H1 (cell line): ENCODE measurements around the gene PI16. TPM values are rescaled to one million over a fixed set of nuclear protein-coding genes. Genes with fewer than 3 reads are reported as not detected.

Experiments used
- CTCF ChIA-PET: fragments of 300-600 bp; sonication (Branson Sonifier 250); formaldehyde crosslinking; loops from one replicate; lab custom pipeline; 2021; ENCODE audit not compliant: partially characterized antibody; lab: Charles Lee
- POLR2A ChIA-PET: fragments of 300-600 bp; sonication (Branson Sonifier 250); formaldehyde crosslinking; loops from one replicate; lab custom pipeline; 2021; ENCODE audit warnings: inconsistent platforms; ENCODE audit not compliant: partially characterized antibody; lab: Charles Lee
- DNase-seq, 2 experiments: peaks; one replicate each; pipeline versions ENCODE4 v3.0.0 to v3.0.0-alpha.2; 2010 to 2022; ENCODE audit warnings: low spot score in 2 of 2, low read depth in 1 of 2, mixed read lengths in 1 of 2
- FAIRE-seq: peaks from 2 replicates; lab custom pipeline; 2011; peaks lifted over from hg19 to GRCh38; lab: Jason Lieb, UNC
- H2AFZ ChIP-seq: 2 replicates; pipeline ENCODE4 v1.8.1; 2012; ENCODE audit warnings: low read length, inconsistent platforms
- H2AK5ac ChIP-seq: 2 replicates; pipeline ENCODE4 v1.6.1; 2013; ENCODE audit warnings: low read depth, low read length
- H2BK120ac ChIP-seq: replicated peaks from 2 replicates; pipeline ENCODE3; 2013; ENCODE audit warnings: low read depth, low read length, inconsistent platforms
- H2BK12ac ChIP-seq: 2 replicates; pipeline ENCODE4 v1.6.1; 2013; ENCODE audit warnings: low read depth, low read length
- H2BK15ac ChIP-seq: 2 replicates; pipeline ENCODE4 v1.6.1; 2013; ENCODE audit warnings: low read length
- H2BK20ac ChIP-seq: 2 replicates; pipeline ENCODE4 v1.6.1; 2013; ENCODE audit warnings: low read length
- H2BK5ac ChIP-seq: 2 replicates; pipeline ENCODE4 v1.6.1; 2013; ENCODE audit warnings: low read depth, low read length
- H3K14ac ChIP-seq: 2 replicates; pipeline ENCODE4 v1.6.1; 2013; ENCODE audit warnings: inconsistent platforms; ENCODE audit not compliant: insufficient read length
- H3K18ac ChIP-seq: 2 replicates; pipeline ENCODE4 v1.6.1; 2013; ENCODE audit warnings: low read length; ENCODE audit errors: extremely low read depth
- H3K23ac ChIP-seq: 2 replicates; pipeline ENCODE4 v1.6.1; 2013; ENCODE audit warnings: inconsistent platforms; ENCODE audit not compliant: insufficient read length
- H3K23me2 ChIP-seq: 2 replicates; pipeline ENCODE4 v1.6.1; 2013; ENCODE audit warnings: low read depth, low read length
- H3K27ac ChIP-seq: 2 replicates; pipeline ENCODE4 v1.6.1; 2011; ENCODE audit warnings: low read depth, low read length, inconsistent platforms
- H3K27me3 ChIP-seq, 4 experiments: replicated peaks in 1 of 4; 1 replicate in 1 of 4; 2 replicates in 3 of 4; pipeline versions ENCODE4 v1.6.1 to v1.8.1; 2011 to 2013; ENCODE audit warnings: low read length in 3 of 4, mild to moderate bottlenecking in 3 of 4, inconsistent platforms in 2 of 4, mixed read lengths in 2 of 4, moderate library complexity in 1 of 4; ENCODE audit not compliant: control insufficient read depth in 3 of 4, insufficient read depth in 3 of 4; ENCODE audit errors: extremely low read depth in 1 of 4
- H3K36me3 ChIP-seq, 4 experiments: 2 replicates each; pipeline versions ENCODE4 v1.6.1 to v1.8.1; 2011 to 2013; ENCODE audit warnings: mild to moderate bottlenecking in 4 of 4, low read length in 3 of 4, moderate library complexity in 2 of 4, control low read depth in 1 of 4, inconsistent platforms in 1 of 4; ENCODE audit not compliant: insufficient read depth in 4 of 4, control insufficient read depth in 2 of 4
- H3K4ac ChIP-seq: replicated peaks from 2 replicates; pipeline ENCODE3; 2013; ENCODE audit warnings: low read length, low read depth, mixed read lengths, inconsistent platforms; ENCODE audit not compliant: insufficient read length
- H3K4me1 ChIP-seq, 4 experiments: replicated peaks in 1 of 4; 1 replicate in 1 of 4; 2 replicates in 3 of 4; pipeline versions ENCODE4 v1.6.1 to v1.8.1; 2011 to 2013; ENCODE audit warnings: low read length in 3 of 4, inconsistent platforms in 2 of 4, mixed read lengths in 1 of 4; ENCODE audit not compliant: insufficient read depth in 4 of 4, control insufficient read depth in 3 of 4
- H3K4me2 ChIP-seq, 2 experiments: 2 replicates each; pipeline versions ENCODE4 v1.6.1 to v1.8.1; 2011 to 2013; ENCODE audit warnings: low read depth in 2 of 2, low read length in 2 of 2, control low read depth in 1 of 2, inconsistent platforms in 1 of 2, mild to moderate bottlenecking in 1 of 2; ENCODE audit not compliant: insufficient read depth in 1 of 2
- H3K4me3 ChIP-seq, 4 experiments: fragments of 200-600, 300-600 bp in 1 of 4; sonication (generic), shearing (Covaris generic), sonication (Bioruptor Twin) in 1 of 4; 2 replicates each; pipeline versions ENCODE4 v1.5.1 to v1.8.1; 2011 to 2016; ENCODE audit warnings: low read length in 4 of 4, low read depth in 3 of 4, control low read depth in 2 of 4, inconsistent platforms in 2 of 4, mild to moderate bottlenecking in 2 of 4, mixed read lengths in 1 of 4, moderate library complexity in 1 of 4; ENCODE audit not compliant: insufficient read depth in 2 of 4; ENCODE audit errors: extremely low read depth in 1 of 4
- H3K56ac ChIP-seq: replicated peaks from 2 replicates; pipeline ENCODE3; 2013; ENCODE audit warnings: low read depth, mild to moderate bottlenecking, mixed read lengths, low read length, inconsistent platforms; ENCODE audit not compliant: insufficient read length
- H3K79me1 ChIP-seq: 2 replicates; pipeline ENCODE4 v1.6.1; 2013; ENCODE audit warnings: low read depth, low read length, control low read depth
- H3K79me2 ChIP-seq, 2 experiments: 2 replicates each; pipeline versions ENCODE4 v1.6.1 to v1.8.1; 2012 to 2013; ENCODE audit warnings: low read length in 2 of 2, mild to moderate bottlenecking in 2 of 2, inconsistent platforms in 1 of 2; ENCODE audit not compliant: insufficient read depth in 2 of 2, control insufficient read depth in 1 of 2
- H3K9ac ChIP-seq, 4 experiments: replicated peaks in 1 of 4; 1 replicate in 1 of 4; 2 replicates in 3 of 4; pipeline versions ENCODE4 v1.6.1 to v1.8.1; 2011 to 2013; ENCODE audit warnings: low read depth in 3 of 4, low read length in 3 of 4, control low read depth in 2 of 4, mild to moderate bottlenecking in 2 of 4, moderate library complexity in 2 of 4, inconsistent platforms in 1 of 4; ENCODE audit errors: extremely low read depth in 1 of 4
- H3K9me3 ChIP-seq, 2 experiments: 2 replicates each; pipeline versions ENCODE4 v1.6.1 to v1.8.1; 2012 to 2013; ENCODE audit warnings: mild to moderate bottlenecking in 2 of 2, moderate library complexity in 2 of 2, control low read depth in 1 of 2, inconsistent platforms in 1 of 2, low read depth in 1 of 2, low read length in 1 of 2, mixed read lengths in 1 of 2; ENCODE audit not compliant: insufficient read depth in 2 of 2
- H4K20me1 ChIP-seq, 2 experiments: replicated peaks in 1 of 2; 2 replicates each; pipeline versions ENCODE3 to v1.8.1; 2011 to 2013; ENCODE audit warnings: inconsistent platforms in 2 of 2, low read length in 2 of 2, mild to moderate bottlenecking in 1 of 2; ENCODE audit not compliant: insufficient read depth in 2 of 2, control insufficient read depth in 1 of 2
- H4K5ac ChIP-seq: 2 replicates; pipeline ENCODE4 v1.6.1; 2013; ENCODE audit warnings: low read length, low read depth, mixed read lengths, inconsistent platforms; ENCODE audit not compliant: insufficient read length
- H4K8ac ChIP-seq: 2 replicates; pipeline ENCODE4 v1.8.0; 2013; ENCODE audit warnings: mild to moderate bottlenecking, moderate library complexity, low read length, inconsistent platforms; ENCODE audit not compliant: insufficient read depth; ENCODE audit errors: extremely low read depth
- H4K91ac ChIP-seq: replicated peaks from 2 replicates; pipeline ENCODE3; 2013; ENCODE audit warnings: low read length, mixed read lengths, inconsistent platforms; ENCODE audit not compliant: insufficient read length
- CBX5 ChIP-seq: fragments of 300-800, 300-1000 bp; sonication (generic); IDR thresholded peaks from 2 replicates; pipeline ENCODE4 v1.7.1; 2016; ENCODE audit warnings: antibody characterized with exemption, low read length, low read depth
- E2F6 ChIP-seq: IDR thresholded peaks from 2 replicates; pipeline ENCODE4 v1.6.1; 2012; ENCODE audit warnings: inconsistent platforms
- EGR1 ChIP-seq: IDR thresholded peaks from 2 replicates; pipeline ENCODE4 v1.6.1; 2011; ENCODE audit warnings: low read depth, low read length, borderline replicate concordance
- EZH2 ChIP-seq: fragments of 200-600 bp; sonication (generic); IDR thresholded peaks from 2 replicates; pipeline ENCODE4 v1.7.1; 2012; ENCODE audit warnings: low read depth, mild to moderate bottlenecking, moderate library complexity, low read length, inconsistent platforms; ENCODE audit not compliant: severe bottlenecking
- POU5F1 ChIP-seq: IDR thresholded peaks from 2 replicates; pipeline ENCODE4 v1.6.1; 2011; ENCODE audit warnings: low read depth, mild to moderate bottlenecking, low read length, moderate library complexity
- RBBP5 ChIP-seq: IDR thresholded peaks from 2 replicates; pipeline ENCODE4 v1.7.1; 2012; ENCODE audit warnings: low read depth, mild to moderate bottlenecking, inconsistent platforms, low read length, moderate library complexity, borderline replicate concordance
- SAP30 ChIP-seq: fragments of 300-600 bp; sonication (generic); IDR thresholded peaks from 2 replicates; pipeline ENCODE4 v1.7.1; 2012; ENCODE audit warnings: low read length, moderate library complexity, mild to moderate bottlenecking, inconsistent platforms; ENCODE audit not compliant: insufficient read depth, insufficient replicate concordance
- SUZ12 ChIP-seq: fragments of 200-600 bp; sonication (generic); IDR thresholded peaks from 2 replicates; pipeline ENCODE4 v1.6.1; 2012; ENCODE audit warnings: mild to moderate bottlenecking, inconsistent platforms, low read length, moderate library complexity, mixed read lengths
- TAF7 ChIP-seq: optimal IDR thresholded peaks from 2 replicates; pipeline ENCODE3; 2011; ENCODE audit warnings: low read depth, mild to moderate bottlenecking, inconsistent platforms, low read length, moderate library complexity, borderline replicate concordance
- WGBS, 2 experiments: shearing (Covaris generic) in 1 of 2; methylation state at CpG; one replicate each; pipeline versions ENCODE4 v1.1.6 to v1.1.7; 2013 to 2015; ENCODE audit warnings: low lambda C conversion rate in 2 of 2, mixed read lengths in 2 of 2, inconsistent platforms in 1 of 2, low coverage in 1 of 2, missing lambda C conversion rate in 1 of 2; ENCODE audit not compliant: insufficient replicate concordance in 2 of 2, insufficient coverage in 1 of 2, insufficient read length in 1 of 2; ENCODE audit errors: extremely low coverage in 1 of 2, missing lambda C conversion rate in 1 of 2; 5-methylcytosine and 5-hydroxymethylcytosine counted together
- polyA plus RNA-seq, 7 experiments: library from polyadenylated mRNA; depleted of rRNA in 3 of 7; stranded (reverse) in 5 of 7; unstranded in 2 of 7; fragments of >200 nt in 5 of 7; fragments of 200-250 nt in 2 of 7; gene quantifications; 1 replicate in 5 of 7; 2 replicates in 1 of 7; 4 replicates in 1 of 7; pipeline versions ENCODE4 v1.2.1 to v1.2.3, GENCODE V29; 2011 to 2013; ENCODE audit warnings: missing spikeins in 2 of 7, mixed read lengths in 2 of 7
- total RNA-seq: library from RNA; stranded (reverse); fragmentation: NEBNext Ultra II Directional; extraction: Animal tissue kit (Norgen Biotek cat#: 25700); gene quantifications from 2 replicates; pipeline ENCODE4 v1.2.1, GENCODE V29; 2021
- TF ChIP-seq, protein P1 (sequence below): IDR thresholded peaks from 2 replicates; pipeline ENCODE4 v1.6.1; 2011; ENCODE audit warnings: low read depth, mild to moderate bottlenecking, low read length; ENCODE audit not compliant: insufficient read depth

Gene PI16
- total and polyA plus RNA-seq, 2 of the 8 experiments (the other 6 are each of a cell fraction or from before 2014, with no cell fraction given) = 0.05 TPM; not detected in 1

DNA sequence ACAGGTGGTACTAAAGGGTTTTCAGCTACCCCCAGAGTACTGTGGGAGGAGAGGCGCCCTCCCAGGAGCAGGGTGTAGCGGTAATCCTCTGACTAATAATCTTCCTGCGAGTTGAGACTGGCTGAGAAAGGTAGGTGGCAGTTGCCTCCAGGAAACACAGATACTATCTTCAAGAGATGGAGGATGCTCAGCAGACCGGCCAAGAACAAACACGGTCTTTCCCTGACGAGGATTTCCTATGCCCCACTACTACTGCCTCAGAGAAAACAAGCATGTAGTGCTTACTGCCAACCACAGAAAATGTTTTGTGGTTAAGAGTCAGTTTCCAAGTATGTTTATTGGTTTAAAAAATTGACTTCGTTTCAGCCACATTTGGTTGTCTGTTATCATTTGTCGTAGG, 42.0 kb upstream of the PI16 start:
- no peaks in the 10 kb centered on the region for H3K23me2 ChIP-seq
- no peaks in the 10 kb centered on the region for H3K79me2 ChIP-seq
- H3K9me3 ChIP-seq = no peaks in the 10 kb centered on the region
- no peak overlapping the region for H3K4ac ChIP-seq
- H4K8ac ChIP-seq = no peak overlapping the region
- H3K4me2 ChIP-seq = no peak overlapping the region
- DNase-seq (no peak), FAIRE-seq (no peak)
- H4K20me1 ChIP-seq = no peaks in the 10 kb centered on the region
- no peak overlapping the region for H2BK120ac ChIP-seq
- CTCF ChIA-PET = interaction anchor here (1.7 to 3.7 kb wide), 3 partner anchors 14 to 106 kb away, joined by 3 to 20 read pairs (median 8); no protein-coding TSS in a partner anchor
- WGBS, 2 experiments = 82% methylated on average over 8 of the region's 8 CpGs; no CpG with 5 or more reads in 1 of the 2 experiments
- POLR2A ChIA-PET = interaction anchor here (1.8 kb wide), 1 partner anchor 38 kb away, joined by 9 read pairs; the partner anchor contains the start of gene PPIL1
- no peak overlapping the region for H2BK12ac ChIP-seq
- no peak overlapping the region for H2AK5ac ChIP-seq
- H3K27ac ChIP-seq = no peak overlapping the region
- H3K18ac ChIP-seq = no peak overlapping the region
- H3K27me3 ChIP-seq = no peaks in the 10 kb centered on the region
- no peak overlapping the region for H4K91ac ChIP-seq
- H2BK5ac ChIP-seq = no peak overlapping the region
- no peak overlapping the region for H3K9ac ChIP-seq
- H2BK20ac ChIP-seq = no peak overlapping the region
- no peak overlapping the region for H3K4me3 ChIP-seq
- H3K36me3 ChIP-seq = no peaks in the 10 kb centered on the region
- no peak overlapping the region for H3K23ac ChIP-seq
- H4K5ac ChIP-seq = no peak overlapping the region
- no peak overlapping the region for H3K56ac ChIP-seq
- TF ChIP-seq CBX5 (no peak), SAP30 (no peak), TAF7 (no peak), POU5F1 (no peak), SUZ12 (no peak), E2F6 (no peak), EGR1 (no peak), EZH2 (no peak), RBBP5 (no peak)
- TF ChIP-seq, protein P1, sequence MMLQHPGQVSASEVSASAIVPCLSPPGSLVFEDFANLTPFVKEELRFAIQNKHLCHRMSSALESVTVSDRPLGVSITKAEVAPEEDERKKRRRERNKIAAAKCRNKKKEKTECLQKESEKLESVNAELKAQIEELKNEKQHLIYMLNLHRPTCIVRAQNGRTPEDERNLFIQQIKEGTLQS = no peak
- H2AFZ ChIP-seq = no peak overlapping the region
- no peak overlapping the region for H2BK15ac ChIP-seq
- no peaks in the 10 kb centered on the region; a peak in 1 of 7 replicates for H3K4me1 ChIP-seq
- H3K14ac ChIP-seq = no peak overlapping the region
- H3K79me1 ChIP-seq = no peaks in the 10 kb centered on the region
